Measurements from ENCODE around the gene MRPL53. TPM values are rescaled to one million over a fixed set of nuclear protein-coding genes. Genes with fewer than 3 reads are reported as not detected.

Gene MRPL53
- total RNA-seq, 1 experiment from 2014 or later: 65.4 TPM

DNA sequence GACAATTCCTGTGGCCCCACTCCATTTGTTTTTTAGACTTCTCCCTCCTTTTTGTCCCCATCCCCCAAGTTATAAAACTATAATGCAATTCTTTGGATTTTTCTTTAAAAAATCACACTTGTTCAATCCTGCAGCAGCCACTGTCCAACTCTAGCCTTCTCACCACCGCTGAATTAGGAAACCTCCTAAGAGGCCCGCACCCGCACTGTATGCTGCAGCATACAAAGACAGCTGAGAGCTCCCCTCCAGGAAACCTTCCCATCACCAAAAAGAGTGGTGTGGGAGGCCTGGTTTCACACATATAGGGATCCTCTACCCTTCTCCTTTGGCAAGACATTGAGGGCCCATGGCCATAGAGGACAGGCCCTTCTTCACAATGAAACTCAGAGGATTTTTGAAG lies 32.1 kb upstream of the MRPL53 start:
- ChIA-PET POLR2A (interaction anchor here (1.5 kb wide), 1 partner anchor 27 kb away, joined by 4 read pairs; no protein-coding TSS in a partner anchor), CTCF (interaction anchor here (1.7 to 1.8 kb wide), 2 partner anchors 21 to 27 kb away, joined by 4 to 9 read pairs; partner anchors contain the start of genes CCDC142 and TTC31), RAD21 (ENCODE audit: low non-redundant PET in 1 of 2, low total read pairs in 2 of 2, uncharacterized antibody in 2 of 2, unreplicated experiment in 2 of 2) (no interaction called here)
- no peaks in the 10 kb centered on the region for H3K9me3 ChIP-seq (ENCODE audit: control insufficient read depth in 1 of 2, insufficient read depth in 1 of 2, low read depth in 1 of 2, low read length in 2 of 2)
- ATAC-seq (no peak), DNase-seq (ENCODE audit: low read depth, low spot score) (no peak)
- H3K4me3 ChIP-seq (replicated peaks in 1 of 2; ENCODE audit: low read depth in 1 of 2, low read length in 2 of 2): no peak overlapping the region
- no peaks in the 10 kb centered on the region for H3K9me2 ChIP-seq (ENCODE audit: insufficient read depth)
- peaks cover 22% of the 10 kb centered on the region for H3K79me2 ChIP-seq (ENCODE audit: insufficient read depth, low read length)
- TF ChIP-seq SP1 (IDR thresholded peaks at IDR 0.05; ENCODE audit: low read depth): no peak
- no peak for TF ChIP-seq POLR2A (IDR thresholded peaks at IDR 0.05; ENCODE audit: borderline replicate concordance, extremely low read depth, insufficient read depth, insufficient read length)
- no peak for TF ChIP-seq CEBPB (IDR thresholded peaks at IDR 0.05; ENCODE audit: low read depth)
- no peak for TF ChIP-seq CBX3 (IDR thresholded peaks at IDR 0.05; ENCODE audit: low read depth)
- no peak for TF ChIP-seq ZFX (IDR thresholded peaks at IDR 0.05)
- TF ChIP-seq JUND (IDR thresholded peaks at IDR 0.05): no peak
- TF ChIP-seq YY1 (IDR thresholded peaks at IDR 0.05; ENCODE audit: extremely low read depth, insufficient replicate concordance, low read depth, low read length): no peak
- TF ChIP-seq FOSL1 (IDR thresholded peaks at IDR 0.05; ENCODE audit: low read depth): no peak
- TF ChIP-seq, protein P1, sequence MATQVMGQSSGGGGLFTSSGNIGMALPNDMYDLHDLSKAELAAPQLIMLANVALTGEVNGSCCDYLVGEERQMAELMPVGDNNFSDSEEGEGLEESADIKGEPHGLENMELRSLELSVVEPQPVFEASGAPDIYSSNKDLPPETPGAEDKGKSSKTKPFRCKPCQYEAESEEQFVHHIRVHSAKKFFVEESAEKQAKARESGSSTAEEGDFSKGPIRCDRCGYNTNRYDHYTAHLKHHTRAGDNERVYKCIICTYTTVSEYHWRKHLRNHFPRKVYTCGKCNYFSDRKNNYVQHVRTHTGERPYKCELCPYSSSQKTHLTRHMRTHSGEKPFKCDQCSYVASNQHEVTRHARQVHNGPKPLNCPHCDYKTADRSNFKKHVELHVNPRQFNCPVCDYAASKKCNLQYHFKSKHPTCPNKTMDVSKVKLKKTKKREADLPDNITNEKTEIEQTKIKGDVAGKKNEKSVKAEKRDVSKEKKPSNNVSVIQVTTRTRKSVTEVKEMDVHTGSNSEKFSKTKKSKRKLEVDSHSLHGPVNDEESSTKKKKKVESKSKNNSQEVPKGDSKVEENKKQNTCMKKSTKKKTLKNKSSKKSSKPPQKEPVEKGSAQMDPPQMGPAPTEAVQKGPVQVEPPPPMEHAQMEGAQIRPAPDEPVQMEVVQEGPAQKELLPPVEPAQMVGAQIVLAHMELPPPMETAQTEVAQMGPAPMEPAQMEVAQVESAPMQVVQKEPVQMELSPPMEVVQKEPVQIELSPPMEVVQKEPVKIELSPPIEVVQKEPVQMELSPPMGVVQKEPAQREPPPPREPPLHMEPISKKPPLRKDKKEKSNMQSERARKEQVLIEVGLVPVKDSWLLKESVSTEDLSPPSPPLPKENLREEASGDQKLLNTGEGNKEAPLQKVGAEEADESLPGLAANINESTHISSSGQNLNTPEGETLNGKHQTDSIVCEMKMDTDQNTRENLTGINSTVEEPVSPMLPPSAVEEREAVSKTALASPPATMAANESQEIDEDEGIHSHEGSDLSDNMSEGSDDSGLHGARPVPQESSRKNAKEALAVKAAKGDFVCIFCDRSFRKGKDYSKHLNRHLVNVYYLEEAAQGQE (IDR thresholded peaks at IDR 0.05; ENCODE audit: low read depth): no peak
- no peak for TF ChIP-seq ELF1 (IDR thresholded peaks at IDR 0.05; ENCODE audit: borderline replicate concordance, low read depth)
- TF ChIP-seq, protein P2, sequence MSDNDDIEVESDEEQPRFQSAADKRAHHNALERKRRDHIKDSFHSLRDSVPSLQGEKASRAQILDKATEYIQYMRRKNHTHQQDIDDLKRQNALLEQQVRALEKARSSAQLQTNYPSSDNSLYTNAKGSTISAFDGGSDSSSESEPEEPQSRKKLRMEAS (IDR thresholded peaks at IDR 0.05): no peak
- no peak for TF ChIP-seq EZH2 (IDR thresholded peaks at IDR 0.05)
- TF ChIP-seq EZH2phosphoT487 (IDR thresholded peaks at IDR 0.05; ENCODE audit: borderline replicate concordance): no peak
- TF ChIP-seq, protein P3, sequence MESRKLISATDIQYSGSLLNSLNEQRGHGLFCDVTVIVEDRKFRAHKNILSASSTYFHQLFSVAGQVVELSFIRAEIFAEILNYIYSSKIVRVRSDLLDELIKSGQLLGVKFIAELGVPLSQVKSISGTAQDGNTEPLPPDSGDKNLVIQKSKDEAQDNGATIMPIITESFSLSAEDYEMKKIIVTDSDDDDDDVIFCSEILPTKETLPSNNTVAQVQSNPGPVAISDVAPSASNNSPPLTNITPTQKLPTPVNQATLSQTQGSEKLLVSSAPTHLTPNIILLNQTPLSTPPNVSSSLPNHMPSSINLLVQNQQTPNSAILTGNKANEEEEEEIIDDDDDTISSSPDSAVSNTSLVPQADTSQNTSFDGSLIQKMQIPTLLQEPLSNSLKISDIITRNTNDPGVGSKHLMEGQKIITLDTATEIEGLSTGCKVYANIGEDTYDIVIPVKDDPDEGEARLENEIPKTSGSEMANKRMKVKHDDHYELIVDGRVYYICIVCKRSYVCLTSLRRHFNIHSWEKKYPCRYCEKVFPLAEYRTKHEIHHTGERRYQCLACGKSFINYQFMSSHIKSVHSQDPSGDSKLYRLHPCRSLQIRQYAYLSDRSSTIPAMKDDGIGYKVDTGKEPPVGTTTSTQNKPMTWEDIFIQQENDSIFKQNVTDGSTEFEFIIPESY (IDR thresholded peaks at IDR 0.05; ENCODE audit: extremely low read depth, insufficient replicate concordance, low read length): no peak
- TF ChIP-seq SRF (IDR thresholded peaks at IDR 0.05; ENCODE audit: low read depth): no peak
- no peak overlapping the region for H3K9ac ChIP-seq (ENCODE audit: low read length)
- no peaks in the 10 kb centered on the region for H4K20me1 ChIP-seq (ENCODE audit: insufficient read depth)
- no TSS peak for BruUV-seq (replicated peaks)
- intact Hi-C loops (cut with micrococcal nuclease): no loop called here
- no peak overlapping the region for H2AFZ ChIP-seq (ENCODE audit: low read depth, low read length, poor library complexity, severe bottlenecking)
- H3K27me3 ChIP-seq (ENCODE audit: insufficient read depth, low read length): no peaks in the 10 kb centered on the region
- H3K36me3 ChIP-seq (ENCODE audit: control insufficient read depth in 1 of 2, insufficient read depth in 2 of 2, low read length in 2 of 2): peaks cover 3 to 16% of the 10 kb centered on the region in 2 experiments; a peak in 2 of 4 replicates
- peaks cover 30 to 64% of the 10 kb centered on the region in 2 experiments for H3K4me1 ChIP-seq (ENCODE audit: control insufficient read depth in 1 of 2, insufficient read depth in 2 of 2, low read length in 2 of 2)
- H3K4me2 ChIP-seq (ENCODE audit: low read length): no peak overlapping the region
- no peak overlapping the region for H3K27ac ChIP-seq (ENCODE audit: low read depth, low read length)
